ENCODE measurements around the gene ARAP2. TPM values are rescaled to one million over a fixed set of nuclear protein-coding genes. Genes with fewer than 3 reads are reported as not detected.

Gene ARAP2
- total RNA-seq, 1 experiment from 2014 or later, result 5.5 TPM

DNA sequence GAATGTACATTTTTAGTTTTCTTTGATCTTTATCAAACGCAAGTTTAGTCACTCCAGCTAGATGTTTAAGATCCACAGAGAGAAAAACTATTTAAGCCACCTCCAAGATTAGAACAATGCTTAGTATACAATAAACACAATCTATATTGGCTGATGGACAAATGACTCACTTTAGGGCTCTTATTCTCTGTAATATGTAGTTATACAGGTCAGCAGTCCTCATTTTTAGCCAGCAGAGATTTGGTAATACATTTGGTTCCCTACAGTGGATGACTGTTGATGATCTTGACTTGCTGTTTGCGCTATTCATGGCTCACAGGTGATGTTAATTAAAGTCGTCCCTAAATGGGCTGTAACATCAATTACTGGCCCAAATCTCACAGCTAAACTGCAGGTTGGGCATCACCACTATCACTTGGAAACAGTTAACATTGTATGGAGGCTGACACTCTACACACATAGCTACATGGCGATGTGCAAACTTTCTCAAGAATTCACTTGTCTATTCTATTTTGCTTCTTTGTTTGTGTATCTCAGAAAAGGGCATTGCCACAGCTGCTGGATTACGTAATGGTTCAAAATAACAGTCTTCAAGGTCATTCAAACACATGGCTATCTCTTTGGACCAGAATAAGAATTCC, 25.3 kb upstream of the ARAP2 start:
- TF ChIP-seq SIN3A (IDR thresholded peaks at IDR 0.05; ENCODE audit: borderline replicate concordance, insufficient read depth, low read depth, low read length) (no peak), POLR2AphosphoS5 (IDR thresholded peaks at IDR 0.05; ENCODE audit: low read depth, low read length) (no peak), TCF7L2 (IDR thresholded peaks at IDR 0.05; ENCODE audit: low read depth, low read length) (no peak)
- TF ChIP-seq, protein P1, sequence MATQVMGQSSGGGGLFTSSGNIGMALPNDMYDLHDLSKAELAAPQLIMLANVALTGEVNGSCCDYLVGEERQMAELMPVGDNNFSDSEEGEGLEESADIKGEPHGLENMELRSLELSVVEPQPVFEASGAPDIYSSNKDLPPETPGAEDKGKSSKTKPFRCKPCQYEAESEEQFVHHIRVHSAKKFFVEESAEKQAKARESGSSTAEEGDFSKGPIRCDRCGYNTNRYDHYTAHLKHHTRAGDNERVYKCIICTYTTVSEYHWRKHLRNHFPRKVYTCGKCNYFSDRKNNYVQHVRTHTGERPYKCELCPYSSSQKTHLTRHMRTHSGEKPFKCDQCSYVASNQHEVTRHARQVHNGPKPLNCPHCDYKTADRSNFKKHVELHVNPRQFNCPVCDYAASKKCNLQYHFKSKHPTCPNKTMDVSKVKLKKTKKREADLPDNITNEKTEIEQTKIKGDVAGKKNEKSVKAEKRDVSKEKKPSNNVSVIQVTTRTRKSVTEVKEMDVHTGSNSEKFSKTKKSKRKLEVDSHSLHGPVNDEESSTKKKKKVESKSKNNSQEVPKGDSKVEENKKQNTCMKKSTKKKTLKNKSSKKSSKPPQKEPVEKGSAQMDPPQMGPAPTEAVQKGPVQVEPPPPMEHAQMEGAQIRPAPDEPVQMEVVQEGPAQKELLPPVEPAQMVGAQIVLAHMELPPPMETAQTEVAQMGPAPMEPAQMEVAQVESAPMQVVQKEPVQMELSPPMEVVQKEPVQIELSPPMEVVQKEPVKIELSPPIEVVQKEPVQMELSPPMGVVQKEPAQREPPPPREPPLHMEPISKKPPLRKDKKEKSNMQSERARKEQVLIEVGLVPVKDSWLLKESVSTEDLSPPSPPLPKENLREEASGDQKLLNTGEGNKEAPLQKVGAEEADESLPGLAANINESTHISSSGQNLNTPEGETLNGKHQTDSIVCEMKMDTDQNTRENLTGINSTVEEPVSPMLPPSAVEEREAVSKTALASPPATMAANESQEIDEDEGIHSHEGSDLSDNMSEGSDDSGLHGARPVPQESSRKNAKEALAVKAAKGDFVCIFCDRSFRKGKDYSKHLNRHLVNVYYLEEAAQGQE (IDR thresholded peaks at IDR 0.05; ENCODE audit: insufficient read depth in 1 of 2, low read depth in 2 of 2, low read length in 1 of 2), result no peak
- TF ChIP-seq, protein P2, sequence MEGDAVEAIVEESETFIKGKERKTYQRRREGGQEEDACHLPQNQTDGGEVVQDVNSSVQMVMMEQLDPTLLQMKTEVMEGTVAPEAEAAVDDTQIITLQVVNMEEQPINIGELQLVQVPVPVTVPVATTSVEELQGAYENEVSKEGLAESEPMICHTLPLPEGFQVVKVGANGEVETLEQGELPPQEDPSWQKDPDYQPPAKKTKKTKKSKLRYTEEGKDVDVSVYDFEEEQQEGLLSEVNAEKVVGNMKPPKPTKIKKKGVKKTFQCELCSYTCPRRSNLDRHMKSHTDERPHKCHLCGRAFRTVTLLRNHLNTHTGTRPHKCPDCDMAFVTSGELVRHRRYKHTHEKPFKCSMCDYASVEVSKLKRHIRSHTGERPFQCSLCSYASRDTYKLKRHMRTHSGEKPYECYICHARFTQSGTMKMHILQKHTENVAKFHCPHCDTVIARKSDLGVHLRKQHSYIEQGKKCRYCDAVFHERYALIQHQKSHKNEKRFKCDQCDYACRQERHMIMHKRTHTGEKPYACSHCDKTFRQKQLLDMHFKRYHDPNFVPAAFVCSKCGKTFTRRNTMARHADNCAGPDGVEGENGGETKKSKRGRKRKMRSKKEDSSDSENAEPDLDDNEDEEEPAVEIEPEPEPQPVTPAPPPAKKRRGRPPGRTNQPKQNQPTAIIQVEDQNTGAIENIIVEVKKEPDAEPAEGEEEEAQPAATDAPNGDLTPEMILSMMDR (IDR thresholded peaks at IDR 0.05), result no peak
- Histone ChIP-seq H3K36me3 (ENCODE audit: control insufficient read depth, insufficient read depth, low read length) (no peaks in the 10 kb centered on the region), H3K4me3 (ENCODE audit: low read depth in 2 of 2, low read length in 2 of 2) (no peak overlapping the region), H3K4me1 (ENCODE audit: control insufficient read depth, insufficient read depth, low read length) (no peaks in the 10 kb centered on the region), H3K27ac (ENCODE audit: low read length) (no peak overlapping the region), H3K9me3 (ENCODE audit: control insufficient read depth, insufficient read depth, low read depth, low read length) (no peaks in the 10 kb centered on the region), H3K27me3 (ENCODE audit: control insufficient read depth, insufficient read depth, low read length) (no peaks in the 10 kb centered on the region)
- in situ Hi-C loops (cut with HindIII; ENCODE audit: low pct_unique_long_range_greater_than_20kb, low sequenced_read_pairs) (no loop called here), intact Hi-C loops (cut with micrococcal nuclease; ENCODE audit: unreplicated experiment) (no loop called here)
- ChIA-PET POLR2A (no interaction called here), CTCF (no interaction called here)
- no peak for DNase-seq (ENCODE audit: low read depth, low spot score)
- no TSS peak for BruUV-seq (replicated peaks)
- ATAC-seq, result no peak

DNA sequence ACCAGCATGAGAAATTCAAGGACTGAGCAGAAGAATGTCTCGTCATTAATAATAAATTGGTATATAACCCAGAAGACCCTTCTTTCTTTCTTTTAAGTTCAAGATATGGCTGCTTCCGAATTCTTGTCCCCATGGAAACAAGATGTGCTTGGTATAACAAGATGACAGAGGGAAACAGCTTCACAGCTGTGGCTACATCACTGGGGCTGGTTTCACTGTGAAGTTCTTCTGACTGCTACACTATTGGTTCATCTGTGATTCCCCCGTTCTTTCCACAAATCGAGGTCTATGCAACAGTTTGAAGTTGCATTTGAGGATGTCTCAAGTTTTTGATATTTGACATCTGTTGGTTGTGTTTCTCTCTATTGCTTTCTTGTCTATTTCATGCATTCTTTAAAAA, 24.8 kb upstream of the ARAP2 start:
- DNase-seq (ENCODE audit: low read depth, low spot score) (no peak), ATAC-seq (no peak)
- POLR2A ChIA-PET, result no interaction called here

More for the DNA sequence above, 24.8 kb upstream of the ARAP2 start:
- no TSS peak for BruUV-seq (replicated peaks)
- intact Hi-C loops (cut with micrococcal nuclease; ENCODE audit: unreplicated experiment) (no loop called here), in situ Hi-C loops (cut with HindIII; ENCODE audit: low pct_unique_long_range_greater_than_20kb, low sequenced_read_pairs) (no loop called here)
- no peak overlapping the region for H3K27ac ChIP-seq (ENCODE audit: low read length)
- H3K9me3 ChIP-seq (ENCODE audit: control insufficient read depth, insufficient read depth, low read depth, low read length), result no peaks in the 10 kb centered on the region
- H3K36me3 ChIP-seq (ENCODE audit: control insufficient read depth, insufficient read depth, low read length), result no peaks in the 10 kb centered on the region
- TF ChIP-seq, protein P1 (IDR thresholded peaks at IDR 0.05; ENCODE audit: insufficient read depth in 1 of 2, low read depth in 2 of 2, low read length in 1 of 2), result no peak
- TF ChIP-seq, protein P2 (IDR thresholded peaks at IDR 0.05), result no peak
- TF ChIP-seq SIN3A (IDR thresholded peaks at IDR 0.05; ENCODE audit: borderline replicate concordance, insufficient read depth, low read depth, low read length) (no peak), POLR2AphosphoS5 (IDR thresholded peaks at IDR 0.05; ENCODE audit: low read depth, low read length) (no peak), TCF7L2 (IDR thresholded peaks at IDR 0.05; ENCODE audit: low read depth, low read length) (no peak)
- H3K4me1 ChIP-seq (ENCODE audit: control insufficient read depth, insufficient read depth, low read length), result no peaks in the 10 kb centered on the region
- no peak overlapping the region for H3K4me3 ChIP-seq (ENCODE audit: low read depth in 2 of 2, low read length in 2 of 2)
- CTCF ChIA-PET, result no interaction called here
- H3K27me3 ChIP-seq (ENCODE audit: control insufficient read depth, insufficient read depth, low read length), result no peaks in the 10 kb centered on the region

Data from Panc1 (cell line).